ENCODE data around the gene MFGE8. TPM values are rescaled to one million over a fixed set of nuclear protein-coding genes. Genes with fewer than 3 reads are reported as not detected.

Gene MFGE8
- total RNA-seq, 3 donors from 2014 or later, result 226 to 457 (median 311) TPM

Other genes with a start within 250 kb of the MFGE8 start
- under 1 TPM in 1 of 3 donors, not detected in 2; under 0.01 TPM for gene ACAN, start 109.9 kb downstream of the MFGE8 start, total RNA-seq
- gene HAPLN3, start 17.8 kb downstream of the MFGE8 start, total RNA-seq, result 10 to 100 TPM in 2 of 3 donors, 1 to 10 TPM in 1; 3.4 to 24.6 (median 11.1) TPM
- 10 to 100 TPM; 76.7 to 91.2 (median 80.3) TPM for gene ABHD2, start 175.1 kb upstream of the MFGE8 start, total RNA-seq